SK-N-MC (cell line): Measurements from ENCODE around the gene IMMP2L.

Source experiments
- DNase-seq: peaks from one replicate; pipeline ENCODE4 v3.0.0-alpha.2; 2011; ENCODE audit warnings: low read depth, low spot score
- H3K27ac ChIP-seq: fragments of 200-600 bp; sonication (generic); 2 replicates; pipeline ENCODE4 v1.5.1; 2016; ENCODE audit warnings: mixed run types
- H3K36me3 ChIP-seq: fragments of 200-600 bp; sonication (generic); 2 replicates; pipeline ENCODE4 v1.6.1; 2017; ENCODE audit warnings: antibody characterized with exemption, low read length, mixed read lengths; ENCODE audit not compliant: insufficient read depth
- H3K4me3 ChIP-seq: fragments of 200-600 bp; sonication (generic); 2 replicates; pipeline ENCODE4 v1.5.1; 2016
- H3K9ac ChIP-seq: fragments of 200-600 bp; sonication (generic); 2 replicates; pipeline ENCODE4 v1.8.0; 2017; ENCODE audit warnings: mixed run types, mixed read lengths; ENCODE audit not compliant: insufficient read length
- H3K9me3 ChIP-seq: fragments of 200-600 bp; sonication (generic); 2 replicates; pipeline ENCODE4 v1.6.1; 2017; ENCODE audit warnings: low read depth, mild to moderate bottlenecking, antibody characterized with exemption, low read length, moderate library complexity, mixed read lengths
- EZH2 ChIP-seq: fragments of 200-600 bp; sonication (generic); IDR thresholded peaks from one replicate; pipeline ENCODE4 v1.6.1; 2017; ENCODE audit warnings: antibody characterized with exemption
- FOXP2 ChIP-seq: optimal IDR thresholded peaks from 2 replicates; pipeline ENCODE3; 2011; ENCODE audit warnings: mild to moderate bottlenecking, moderate library complexity; ENCODE audit not compliant: insufficient read depth; ENCODE audit errors: extremely low read length, control extremely low read depth
- POLR2AphosphoS5 ChIP-seq: IDR thresholded peaks from 2 replicates; pipeline ENCODE4 v1.6.1; 2012; ENCODE audit warnings: mild to moderate bottlenecking, low read depth, low read length, borderline replicate concordance

The IMMP2L gene

DNA sequence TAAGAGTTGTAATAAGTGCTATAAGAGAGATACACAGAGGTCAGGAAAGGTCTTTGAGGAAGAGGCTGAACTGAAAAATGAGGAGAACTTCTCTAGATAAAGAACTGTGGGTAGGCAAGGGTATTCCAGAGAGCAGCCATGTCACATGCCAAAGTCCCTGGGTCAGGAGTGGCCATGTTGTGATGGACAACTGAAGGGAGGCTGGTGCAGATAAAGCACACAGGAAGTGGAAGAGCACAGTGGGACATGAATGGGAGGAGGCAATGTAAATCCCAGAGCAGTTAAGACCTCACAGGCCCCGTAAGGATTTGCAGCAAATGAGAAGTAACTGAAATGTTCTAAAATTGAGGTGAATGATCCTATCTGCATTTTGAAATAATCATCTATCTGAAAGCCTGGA, 37.2 kb downstream of the IMMP2L start:
- no peak overlapping the region for H3K9ac ChIP-seq
- H3K9me3 ChIP-seq: no peaks in the 10 kb centered on the region; the same call in 1 of the 2 replicates
- no peak for DNase-seq
- no peaks in the 10 kb centered on the region for H3K36me3 ChIP-seq
- H3K27ac ChIP-seq: no peak overlapping the region
- H3K4me3 ChIP-seq: no peak overlapping the region
- TF ChIP-seq FOXP2 (no peak), POLR2AphosphoS5 (no peak), EZH2 (no peak)

DNA sequence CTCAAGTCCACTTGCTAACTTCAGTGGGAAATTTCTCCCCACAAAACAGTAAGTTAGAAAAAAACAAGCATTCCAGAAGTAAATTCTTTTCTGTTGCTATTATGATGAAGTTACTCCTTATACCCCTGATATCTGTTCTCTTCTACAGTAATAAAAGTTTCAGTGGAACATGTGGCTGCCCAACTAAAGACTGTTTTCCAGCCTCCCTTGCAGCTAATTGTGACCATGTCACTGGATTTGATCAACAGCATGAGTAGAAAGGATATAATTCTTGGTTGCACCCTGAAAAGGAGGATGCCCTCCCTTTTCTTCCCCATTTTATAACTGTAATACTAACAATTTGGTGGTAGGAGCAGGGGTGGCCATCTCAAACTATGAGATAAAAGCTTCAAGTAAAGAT, 40.6 kb downstream of the IMMP2L start:
- Histone ChIP-seq H3K4me3 (no peak overlapping the region), H3K9me3 (no peaks in the 10 kb centered on the region; the same call in 1 of the 2 replicates), H3K36me3 (no peaks in the 10 kb centered on the region), H3K9ac (no peak overlapping the region), H3K27ac (no peak overlapping the region)
- TF ChIP-seq EZH2: no peak
- TF ChIP-seq FOXP2: no peak
- no peak for TF ChIP-seq POLR2AphosphoS5
- no peak for DNase-seq

DNA sequence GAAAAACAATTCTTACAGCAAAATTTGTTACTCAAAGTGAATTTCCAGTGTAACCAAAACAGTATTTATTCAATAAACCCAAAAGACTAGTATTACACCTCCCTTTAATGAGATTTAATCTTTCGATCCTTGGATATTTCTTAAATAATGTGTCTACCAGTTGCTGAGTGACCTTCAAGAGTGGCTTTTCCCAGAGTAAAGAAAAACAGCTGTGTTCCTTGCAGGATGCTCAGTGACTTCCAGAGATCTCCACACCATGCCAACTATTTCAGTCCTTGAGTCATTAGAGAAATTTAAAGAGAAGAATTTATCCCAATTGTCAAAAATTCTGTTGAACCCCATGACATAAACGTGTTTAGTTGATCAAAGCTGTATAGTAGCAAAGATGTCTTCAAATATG, 44.0 kb downstream of the IMMP2L start:
- Histone ChIP-seq H3K9me3 (no peaks in the 10 kb centered on the region; the same call in 1 of the 2 replicates), H3K36me3 (no peaks in the 10 kb centered on the region), H3K4me3 (no peak overlapping the region), H3K9ac (no peak overlapping the region), H3K27ac (no peak overlapping the region)
- DNase-seq: no peak
- TF ChIP-seq POLR2AphosphoS5 (no peak), EZH2 (no peak), FOXP2 (no peak)

DNA sequence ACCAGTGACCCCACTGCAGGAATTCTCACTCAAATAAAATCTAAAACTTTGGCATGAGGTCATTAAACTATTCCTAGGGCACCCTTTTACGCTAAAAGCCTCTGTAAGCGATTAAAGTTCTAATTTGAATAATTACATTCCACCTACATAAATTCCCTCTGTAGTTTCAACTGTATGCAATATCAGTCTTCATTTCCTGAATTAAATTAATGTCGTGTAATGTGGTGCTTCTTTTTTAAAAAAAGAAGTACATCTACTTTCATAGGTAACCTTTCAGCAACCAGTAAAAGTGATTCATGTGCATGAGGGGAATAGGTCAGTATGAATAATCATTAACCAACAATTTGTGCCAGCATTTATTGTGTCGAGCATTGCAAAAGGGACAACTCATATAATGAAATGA, 44.7 kb downstream of the IMMP2L start:
- H3K4me3 ChIP-seq: peak overlapping the region; percentile 15; the same call in 1 of the 2 replicates
- H3K36me3 ChIP-seq: no peaks in the 10 kb centered on the region
- no peak overlapping the region for H3K27ac ChIP-seq
- DNase-seq: no peak
- H3K9ac ChIP-seq: no peak overlapping the region
- H3K9me3 ChIP-seq: no peaks in the 10 kb centered on the region; the same call in 1 of the 2 replicates
- TF ChIP-seq FOXP2: no peak
- no peak for TF ChIP-seq EZH2
- peak; percentile 19; the same call in 1 of the 2 replicates for TF ChIP-seq POLR2AphosphoS5

DNA sequence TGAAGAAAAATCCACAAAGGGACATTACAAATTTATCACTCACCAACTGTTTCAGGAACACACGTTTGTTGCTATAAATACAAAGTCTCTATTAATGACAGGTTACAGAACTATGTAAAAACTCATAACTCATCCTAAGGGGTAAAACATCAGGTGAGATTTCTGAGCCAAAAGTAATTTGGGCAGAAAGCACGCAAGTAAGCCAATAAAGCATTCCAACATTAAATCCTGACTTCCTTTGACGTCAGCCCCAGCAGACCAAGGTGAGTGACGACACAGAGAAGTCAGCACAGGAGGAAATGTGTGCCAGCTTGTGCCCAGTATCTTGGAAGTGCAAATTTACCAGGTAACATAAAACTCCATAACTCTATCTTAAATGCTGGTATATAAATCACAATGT, 45.7 kb downstream of the IMMP2L start:
- Histone ChIP-seq H3K27ac (no peak overlapping the region), H3K4me3 (no peak overlapping the region), H3K36me3 (no peaks in the 10 kb centered on the region), H3K9ac (no peak overlapping the region), H3K9me3 (no peaks in the 10 kb centered on the region)
- TF ChIP-seq POLR2AphosphoS5: no peak
- TF ChIP-seq FOXP2: no peak
- TF ChIP-seq EZH2: no peak
- no peak for DNase-seq

DNA sequence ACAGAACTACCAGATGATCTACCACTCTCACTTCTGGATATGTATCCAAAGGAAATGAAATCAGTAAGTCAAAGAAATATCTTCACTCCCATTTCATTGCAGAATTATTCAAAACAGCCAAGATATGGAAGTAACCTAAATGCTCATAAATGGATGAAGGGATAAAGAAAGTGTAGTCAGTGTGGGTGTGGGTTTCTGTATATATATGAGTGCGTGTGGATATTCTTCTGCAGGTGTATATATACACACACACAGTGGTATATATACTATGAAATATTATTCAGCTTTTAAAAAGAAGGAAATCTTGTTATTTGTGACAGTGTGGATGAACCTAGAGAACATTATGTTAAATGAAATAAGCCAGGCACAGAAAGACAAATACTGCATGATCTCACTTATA, 48.7 kb downstream of the IMMP2L start:
- no peak for DNase-seq
- no peaks in the 10 kb centered on the region for H3K36me3 ChIP-seq
- TF ChIP-seq EZH2: no peak
- TF ChIP-seq POLR2AphosphoS5: no peak
- TF ChIP-seq FOXP2: no peak
- no peak overlapping the region for H3K27ac ChIP-seq
- H3K4me3 ChIP-seq: no peak overlapping the region
- H3K9ac ChIP-seq: no peak overlapping the region
- no peaks in the 10 kb centered on the region for H3K9me3 ChIP-seq

DNA sequence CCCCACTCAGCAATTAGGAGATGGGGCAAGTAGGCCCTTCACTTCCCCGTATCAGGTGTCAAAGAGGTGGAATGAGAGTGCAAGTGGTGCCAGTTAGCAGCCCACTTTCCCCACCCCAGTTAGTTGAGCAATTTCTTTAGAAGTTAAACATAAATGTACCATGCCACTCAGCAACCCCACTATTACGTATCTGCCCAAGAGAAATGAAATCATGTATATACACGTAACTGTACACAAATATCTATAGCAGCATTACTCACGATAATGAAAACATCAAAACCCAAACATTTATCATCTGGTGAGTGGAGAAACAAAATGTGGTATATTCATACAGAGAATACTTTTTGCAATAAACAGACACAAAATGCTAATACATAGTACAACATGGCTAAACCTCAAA, 50.4 kb downstream of the IMMP2L start:
- H3K9ac ChIP-seq: no peak overlapping the region

DNA sequence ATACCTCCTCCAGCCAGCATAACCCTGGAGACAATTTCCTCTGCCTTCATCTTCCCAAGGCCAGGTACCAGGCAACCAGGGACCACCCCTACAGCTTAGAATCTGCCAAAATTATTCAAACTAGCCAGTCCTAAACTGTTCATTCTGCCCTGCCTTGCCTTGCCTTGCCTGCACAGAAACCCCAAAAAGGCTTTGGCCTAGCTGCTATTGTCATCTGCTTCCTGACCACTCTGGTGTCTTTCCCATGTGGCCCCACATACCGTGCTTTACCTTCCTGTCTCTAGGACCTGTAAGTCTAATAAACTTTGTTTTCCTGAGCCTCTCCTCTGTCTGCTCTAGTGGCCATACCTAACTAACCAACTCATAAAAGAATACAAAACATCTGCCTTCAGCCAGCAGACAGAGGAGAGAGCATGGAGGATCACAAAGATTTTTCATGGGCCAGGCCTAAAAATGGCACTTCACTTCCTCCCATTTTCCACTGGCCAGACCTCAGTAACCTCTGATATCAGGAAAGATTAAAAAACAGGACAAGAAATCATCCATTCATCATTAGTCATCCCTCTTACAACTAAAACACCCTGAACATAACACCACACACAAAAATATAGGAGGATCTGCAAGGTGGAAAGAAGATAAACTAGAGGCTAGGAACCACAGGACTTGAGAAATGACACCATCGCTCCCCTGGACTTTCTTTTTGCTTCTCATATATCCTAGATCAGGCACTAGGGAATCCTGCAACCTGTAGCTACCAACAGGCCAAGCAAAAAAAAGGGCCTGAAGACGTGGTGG, 51.5 kb downstream of the IMMP2L start:
- Histone ChIP-seq H3K4me3 (no peak overlapping the region), H3K27ac (no peak overlapping the region), H3K9ac (no peak overlapping the region), H3K36me3 (no peaks in the 10 kb centered on the region), H3K9me3 (no peaks in the 10 kb centered on the region)
- TF ChIP-seq FOXP2: no peak
- no peak for DNase-seq

More for the DNA sequence above, 50.4 kb downstream of the IMMP2L start:
- no peak overlapping the region for H3K4me3 ChIP-seq
- TF ChIP-seq POLR2AphosphoS5 (no peak), EZH2 (no peak), FOXP2 (no peak)
- H3K9me3 ChIP-seq: no peaks in the 10 kb centered on the region
- no peaks in the 10 kb centered on the region for H3K36me3 ChIP-seq
- no peak overlapping the region for H3K27ac ChIP-seq
- DNase-seq: no peak

DNA sequence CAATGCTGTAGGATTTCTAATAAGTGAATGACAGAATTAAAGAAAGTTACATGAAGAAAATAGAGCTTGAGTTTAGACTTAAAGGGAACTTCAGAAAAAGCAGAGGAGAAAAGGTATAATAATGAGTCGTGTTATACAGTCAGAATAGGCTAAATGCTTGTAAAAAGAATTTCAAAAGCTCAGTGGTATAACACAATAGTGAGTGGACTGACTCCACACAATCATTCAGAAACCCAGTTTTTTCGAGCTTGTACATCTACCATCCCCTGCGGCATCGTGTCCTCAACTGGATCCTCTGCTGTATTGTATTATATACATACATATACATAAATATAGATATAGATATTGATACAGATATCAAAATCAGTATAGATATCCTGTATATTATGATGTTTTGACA, 52.2 kb downstream of the IMMP2L start:
- Histone ChIP-seq H3K4me3 (no peak overlapping the region), H3K9me3 (no peaks in the 10 kb centered on the region), H3K9ac (no peak overlapping the region), H3K27ac (no peak overlapping the region), H3K36me3 (no peaks in the 10 kb centered on the region)
- TF ChIP-seq EZH2: no peak
- TF ChIP-seq FOXP2: no peak
- no peak for TF ChIP-seq POLR2AphosphoS5
- DNase-seq: no peak
